Measurements from ENCODE around the gene PDE3A. TPM values are rescaled to one million over a fixed set of nuclear protein-coding genes. Genes with fewer than 3 reads are reported as not detected.

Gene PDE3A
- total RNA-seq, 1 donor from 2014 or later: under 0.01 TPM

GRCh38 chr12:20459920-20460319 is 91.6 kb downstream of the PDE3A start:
- no peak for TF ChIP-seq CTCF (IDR thresholded peaks at IDR 0.05; ENCODE audit: insufficient read depth, low read length, severe bottlenecking)
- DNase-seq (ENCODE audit: low read depth) (no peak), FAIRE-seq (no peak)
- Histone ChIP-seq H3K4me3 (ENCODE audit: low read depth, low read length) (no peak overlapping the region), H3K36me3 (ENCODE audit: control insufficient read depth, insufficient read depth, low read length) (no peaks in the 10 kb centered on the region), H3K27me3 (ENCODE audit: control insufficient read depth, insufficient read depth, low read length) (no peaks in the 10 kb centered on the region)

- Histone ChIP-seq H3K36me3 (ENCODE audit: control insufficient read depth, insufficient read depth, low read length) (no peaks in the 10 kb centered on the region), H3K4me3 (ENCODE audit: low read depth, low read length) (no peak overlapping the region), H3K27me3 (ENCODE audit: control insufficient read depth, insufficient read depth, low read length) (no peaks in the 10 kb centered on the region)
- DNase-seq (ENCODE audit: low read depth) (no peak), FAIRE-seq (no peak)
- no peak for TF ChIP-seq CTCF (IDR thresholded peaks at IDR 0.05; ENCODE audit: insufficient read depth, low read length, severe bottlenecking)
Observed at GRCh38 chr12:20460956-20461355, 92.6 kb downstream of the PDE3A start.

DNA sequence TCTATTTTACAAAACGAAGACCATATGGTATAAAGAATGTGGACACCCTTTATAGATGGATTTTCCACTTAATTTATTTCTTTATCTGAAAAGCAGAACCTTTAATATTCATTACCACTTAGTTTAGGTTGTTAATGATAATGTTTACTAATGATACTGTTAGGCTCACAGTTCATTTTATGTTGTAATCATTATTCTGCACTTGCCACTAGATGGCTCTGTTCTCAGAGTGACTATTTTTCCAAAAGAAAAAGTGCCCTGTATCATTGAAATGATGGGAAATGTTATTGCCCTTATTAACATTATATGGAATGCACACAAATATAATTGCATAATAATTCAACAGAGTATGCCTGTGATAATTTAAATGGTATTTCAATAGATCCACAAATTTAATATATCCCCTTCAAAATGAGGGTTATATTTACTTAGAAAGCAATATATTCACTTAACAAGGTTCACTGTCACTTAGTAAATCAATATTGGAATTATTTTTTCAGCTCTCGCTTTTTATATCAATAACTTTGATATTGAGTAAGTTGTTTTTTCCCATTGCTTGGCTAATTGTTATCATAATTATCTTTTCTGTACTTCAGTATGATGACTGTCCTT is 95.7 kb downstream of the PDE3A start:
- Histone ChIP-seq H3K36me3 (ENCODE audit: control insufficient read depth, insufficient read depth, low read length) (no peaks in the 10 kb centered on the region), H3K27me3 (ENCODE audit: control insufficient read depth, insufficient read depth, low read length) (no peaks in the 10 kb centered on the region), H3K4me3 (ENCODE audit: low read depth, low read length) (no peak overlapping the region)
- DNase-seq (ENCODE audit: low read depth) (peak; percentile 29), FAIRE-seq (no peak)
- peak; percentile 18 for TF ChIP-seq CTCF (IDR thresholded peaks at IDR 0.05; ENCODE audit: insufficient read depth, low read length, severe bottlenecking)

DNA sequence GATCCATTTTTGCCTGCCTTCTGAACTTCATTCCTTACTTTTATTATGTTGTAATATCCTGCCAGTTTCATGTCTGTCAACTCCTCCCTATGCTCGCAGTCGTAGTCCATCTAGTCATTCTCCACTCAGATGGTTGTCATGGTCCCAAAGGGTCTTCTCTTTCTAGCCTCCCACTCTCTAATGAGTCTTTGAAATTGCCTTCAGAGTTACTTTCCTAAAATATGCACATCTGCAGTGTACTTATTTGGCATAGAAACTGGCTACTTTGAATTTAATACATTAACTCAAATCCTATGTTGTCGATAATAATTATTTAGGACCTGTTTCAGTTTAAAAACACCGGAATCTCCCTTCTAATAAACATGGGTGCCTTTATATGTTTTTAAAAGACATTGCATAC is 101.0 kb downstream of the PDE3A start:
- no peak for TF ChIP-seq CTCF (IDR thresholded peaks at IDR 0.05; ENCODE audit: insufficient read depth, low read length, severe bottlenecking)
- DNase-seq (ENCODE audit: low read depth) (no peak), FAIRE-seq (no peak)
- Histone ChIP-seq H3K36me3 (ENCODE audit: control insufficient read depth, insufficient read depth, low read length) (no peaks in the 10 kb centered on the region), H3K27me3 (ENCODE audit: control insufficient read depth, insufficient read depth, low read length) (no peaks in the 10 kb centered on the region), H3K4me3 (ENCODE audit: low read depth, low read length) (no peak overlapping the region)

GRCh38 chr12:20469756-20470155 is 101.4 kb downstream of the PDE3A start:
- FAIRE-seq: no peak
- DNase-seq (ENCODE audit: low read depth): no peak
- TF ChIP-seq CTCF (IDR thresholded peaks at IDR 0.05; ENCODE audit: insufficient read depth, low read length, severe bottlenecking): no peak

More at GRCh38 chr12:20469756-20470155, 101.4 kb downstream of the PDE3A start:
- H3K36me3 ChIP-seq (ENCODE audit: control insufficient read depth, insufficient read depth, low read length): no peaks in the 10 kb centered on the region
- no peak overlapping the region for H3K4me3 ChIP-seq (ENCODE audit: low read depth, low read length)
- no peaks in the 10 kb centered on the region for H3K27me3 ChIP-seq (ENCODE audit: control insufficient read depth, insufficient read depth, low read length)

Measured in bronchial epithelial cell (primary cell).